ENCODE measurements around the gene KCND2. TPM values are rescaled to one million over a fixed set of nuclear protein-coding genes. Genes with fewer than 3 reads are reported as not detected.

The KCND2 gene
- total and polyA plus RNA-seq, 12 donors, result 0.04 to 0.64 (median 0.16) TPM; not detected in 4

DNA sequence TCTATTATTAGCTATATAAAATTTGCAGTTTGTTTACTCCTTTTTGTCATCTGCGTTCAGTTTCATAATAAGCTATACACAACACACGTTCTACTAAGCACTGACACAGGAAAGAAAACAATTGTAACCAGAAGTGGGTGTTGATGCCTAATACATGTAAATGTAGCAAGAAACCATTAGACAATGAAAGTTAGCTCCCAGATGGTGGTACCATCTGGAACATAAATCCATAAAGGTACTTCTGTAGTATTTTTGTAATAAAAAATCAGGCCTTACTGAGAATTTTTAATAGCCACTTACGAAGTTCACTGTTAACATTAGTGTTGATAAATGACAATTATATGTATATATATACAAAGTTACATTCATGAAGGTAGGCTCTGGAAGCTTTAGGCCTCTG lies 194.7 kb downstream of the KCND2 start:
- H3K36me3 ChIP-seq, result no peaks in the 10 kb centered on the region
- intact Hi-C loops (cut with DNase I), result no loop called here
- H3K27me3 ChIP-seq, result no peaks in the 10 kb centered on the region
- H3K4me1 ChIP-seq, result no peaks in the 10 kb centered on the region
- TF ChIP-seq, protein P1, sequence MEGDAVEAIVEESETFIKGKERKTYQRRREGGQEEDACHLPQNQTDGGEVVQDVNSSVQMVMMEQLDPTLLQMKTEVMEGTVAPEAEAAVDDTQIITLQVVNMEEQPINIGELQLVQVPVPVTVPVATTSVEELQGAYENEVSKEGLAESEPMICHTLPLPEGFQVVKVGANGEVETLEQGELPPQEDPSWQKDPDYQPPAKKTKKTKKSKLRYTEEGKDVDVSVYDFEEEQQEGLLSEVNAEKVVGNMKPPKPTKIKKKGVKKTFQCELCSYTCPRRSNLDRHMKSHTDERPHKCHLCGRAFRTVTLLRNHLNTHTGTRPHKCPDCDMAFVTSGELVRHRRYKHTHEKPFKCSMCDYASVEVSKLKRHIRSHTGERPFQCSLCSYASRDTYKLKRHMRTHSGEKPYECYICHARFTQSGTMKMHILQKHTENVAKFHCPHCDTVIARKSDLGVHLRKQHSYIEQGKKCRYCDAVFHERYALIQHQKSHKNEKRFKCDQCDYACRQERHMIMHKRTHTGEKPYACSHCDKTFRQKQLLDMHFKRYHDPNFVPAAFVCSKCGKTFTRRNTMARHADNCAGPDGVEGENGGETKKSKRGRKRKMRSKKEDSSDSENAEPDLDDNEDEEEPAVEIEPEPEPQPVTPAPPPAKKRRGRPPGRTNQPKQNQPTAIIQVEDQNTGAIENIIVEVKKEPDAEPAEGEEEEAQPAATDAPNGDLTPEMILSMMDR (IDR thresholded peaks at IDR 0.05), result no peak
- DNase-seq (no peak), ATAC-seq (no peak)
- H3K4me3 ChIP-seq, result no peak overlapping the region
- H3K27ac ChIP-seq, result no peak overlapping the region
- H3K9me3 ChIP-seq, result no peaks in the 10 kb centered on the region
- 70 to 84% methylated on average over 3 of the region's 3 CpGs for WGBS, 2 donors

DNA sequence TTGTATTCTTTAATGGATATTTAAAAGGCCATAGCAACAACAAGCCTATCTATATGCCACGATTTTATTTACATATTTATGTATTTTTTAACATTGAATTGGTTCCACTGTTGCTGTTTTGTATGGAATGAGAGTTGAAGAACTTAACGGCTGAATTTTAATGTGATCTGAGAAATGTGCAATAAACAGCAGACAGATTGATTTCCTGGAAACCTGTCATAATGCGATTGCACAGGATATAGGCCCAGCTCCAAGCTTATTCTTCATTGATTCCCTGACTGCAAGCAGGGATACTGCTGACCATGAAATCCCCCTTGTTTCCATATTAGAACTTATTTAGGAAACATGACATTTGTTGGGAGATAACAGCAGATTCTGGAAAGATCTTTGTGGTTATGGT lies 195.6 kb downstream of the KCND2 start:
- DNase-seq (no peak), ATAC-seq (no peak)
- H3K27me3 ChIP-seq, result no peaks in the 10 kb centered on the region
- no peaks in the 10 kb centered on the region for H3K9me3 ChIP-seq
- no peaks in the 10 kb centered on the region for H3K4me1 ChIP-seq
- intact Hi-C loops (cut with DNase I), result no loop called here
- whole genome bisulfite sequencing, 2 donors, result 63 to 65% methylated on average over 3 of the region's 3 CpGs
- no peaks in the 10 kb centered on the region for H3K36me3 ChIP-seq
- H3K4me3 ChIP-seq, result no peak overlapping the region
- TF ChIP-seq, protein P1 (IDR thresholded peaks at IDR 0.05), result no peak
- no peak overlapping the region for H3K27ac ChIP-seq

GRCh38 chr7:120472892-120473291 lies 199.9 kb downstream of the KCND2 start:
- Histone ChIP-seq H3K36me3 (no peaks in the 10 kb centered on the region), H3K27me3 (no peaks in the 10 kb centered on the region), H3K4me1 (no peaks in the 10 kb centered on the region), H3K27ac (no peak overlapping the region), H3K9me3 (no peaks in the 10 kb centered on the region), H3K4me3 (no peak overlapping the region)
- ATAC-seq, result no peak
- TF ChIP-seq, protein P1 (IDR thresholded peaks at IDR 0.05), result no peak
- intact Hi-C loops (cut with DNase I), result no loop called here
- DNase-seq, result no peak
- WGBS, 2 donors, result 90 to 95% methylated on average over 3 of the region's 3 CpGs

GRCh38 chr7:120473352-120473751 lies 200.4 kb downstream of the KCND2 start:
- intact Hi-C loops (cut with DNase I), result no loop called here

More at GRCh38 chr7:120473352-120473751, 200.4 kb downstream of the KCND2 start:
- DNase-seq, result no peak
- no peaks in the 10 kb centered on the region for H3K36me3 ChIP-seq
- no peaks in the 10 kb centered on the region for H3K4me1 ChIP-seq
- 82 to 86% methylated on average over 5 of the region's 5 CpGs for WGBS, 2 donors
- no peak overlapping the region for H3K4me3 ChIP-seq
- H3K27ac ChIP-seq, result no peak overlapping the region
- ATAC-seq, result no peak
- no peaks in the 10 kb centered on the region for H3K9me3 ChIP-seq
- H3K27me3 ChIP-seq, result no peaks in the 10 kb centered on the region
- TF ChIP-seq, protein P1 (IDR thresholded peaks at IDR 0.05), result no peak

Measured in heart right ventricle (tissue), 16 donors.